Activated CD8-positive, alpha-beta memory T cell treated with anti-CD3 and anti-CD28 coated beads, Interleukin-2, amount 50 U/mL, for 48 hours (primary cell): ENCODE results near the gene NLRX1.
A peak's percentile ranks its signal among the peaks of the same experiment; 100 is the strongest.
"Not testable (repeated sequence)": the region's sequence is repeated elsewhere in the genome, so short reads cannot be mapped to it uniquely, and the experiment has no call there.

Experiments
- DNase-seq: peaks from one replicate; pipeline ENCODE4 v3.0.0-alpha.2; 2020

NLRX1 gene, protein sequence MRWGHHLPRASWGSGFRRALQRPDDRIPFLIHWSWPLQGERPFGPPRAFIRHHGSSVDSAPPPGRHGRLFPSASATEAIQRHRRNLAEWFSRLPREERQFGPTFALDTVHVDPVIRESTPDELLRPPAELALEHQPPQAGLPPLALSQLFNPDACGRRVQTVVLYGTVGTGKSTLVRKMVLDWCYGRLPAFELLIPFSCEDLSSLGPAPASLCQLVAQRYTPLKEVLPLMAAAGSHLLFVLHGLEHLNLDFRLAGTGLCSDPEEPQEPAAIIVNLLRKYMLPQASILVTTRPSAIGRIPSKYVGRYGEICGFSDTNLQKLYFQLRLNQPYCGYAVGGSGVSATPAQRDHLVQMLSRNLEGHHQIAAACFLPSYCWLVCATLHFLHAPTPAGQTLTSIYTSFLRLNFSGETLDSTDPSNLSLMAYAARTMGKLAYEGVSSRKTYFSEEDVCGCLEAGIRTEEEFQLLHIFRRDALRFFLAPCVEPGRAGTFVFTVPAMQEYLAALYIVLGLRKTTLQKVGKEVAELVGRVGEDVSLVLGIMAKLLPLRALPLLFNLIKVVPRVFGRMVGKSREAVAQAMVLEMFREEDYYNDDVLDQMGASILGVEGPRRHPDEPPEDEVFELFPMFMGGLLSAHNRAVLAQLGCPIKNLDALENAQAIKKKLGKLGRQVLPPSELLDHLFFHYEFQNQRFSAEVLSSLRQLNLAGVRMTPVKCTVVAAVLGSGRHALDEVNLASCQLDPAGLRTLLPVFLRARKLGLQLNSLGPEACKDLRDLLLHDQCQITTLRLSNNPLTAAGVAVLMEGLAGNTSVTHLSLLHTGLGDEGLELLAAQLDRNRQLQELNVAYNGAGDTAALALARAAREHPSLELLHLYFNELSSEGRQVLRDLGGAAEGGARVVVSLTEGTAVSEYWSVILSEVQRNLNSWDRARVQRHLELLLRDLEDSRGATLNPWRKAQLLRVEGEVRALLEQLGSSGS

DNA sequence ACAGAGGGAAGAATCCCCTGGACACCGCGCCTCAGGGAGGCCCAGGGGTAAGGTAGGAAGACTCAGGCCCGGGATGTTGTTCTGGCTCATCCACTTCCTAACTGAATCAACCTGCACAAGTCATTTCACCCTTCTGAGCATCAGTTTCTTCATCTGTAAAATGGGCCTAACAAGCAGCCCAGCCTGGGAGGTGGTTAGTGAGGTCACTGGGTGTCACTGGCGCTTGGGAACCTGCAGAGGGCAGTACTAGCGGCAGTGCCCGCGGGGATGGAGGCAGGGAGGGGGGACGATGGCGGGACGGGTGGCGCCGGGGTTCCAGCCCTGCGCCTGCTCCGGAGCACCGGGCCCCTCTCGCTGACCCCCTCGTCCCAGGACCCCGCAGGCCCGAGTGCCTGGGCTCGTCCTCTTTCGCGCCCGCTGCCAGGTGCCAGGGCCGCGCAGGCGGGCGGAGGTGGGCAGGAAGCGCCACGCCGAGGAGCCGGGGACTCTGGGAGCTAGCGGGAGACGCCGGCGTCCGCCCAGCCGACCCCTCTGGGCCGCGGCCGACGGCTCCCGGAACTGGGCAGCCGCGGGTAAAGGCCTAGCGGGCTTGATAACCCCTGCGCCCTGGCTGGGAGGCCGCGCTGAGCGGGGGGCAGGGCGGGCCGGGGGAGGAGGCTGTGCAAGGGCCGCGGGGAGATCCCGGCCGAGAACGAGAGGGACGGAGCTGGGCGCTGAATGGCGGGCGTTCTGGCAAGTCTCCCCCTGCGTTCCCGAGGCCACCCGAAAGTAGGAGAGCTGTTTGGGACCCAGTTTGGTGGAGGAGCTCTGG lies at the start of gene NLRX1:
Gene NLRX1, plus strand, starts transcription at position 255 of the 811 bp plus-strand sequence. CDS start 2,679 bp downstream, outside the sequence.
- peak; percentile 90 for DNase-seq

DNA sequence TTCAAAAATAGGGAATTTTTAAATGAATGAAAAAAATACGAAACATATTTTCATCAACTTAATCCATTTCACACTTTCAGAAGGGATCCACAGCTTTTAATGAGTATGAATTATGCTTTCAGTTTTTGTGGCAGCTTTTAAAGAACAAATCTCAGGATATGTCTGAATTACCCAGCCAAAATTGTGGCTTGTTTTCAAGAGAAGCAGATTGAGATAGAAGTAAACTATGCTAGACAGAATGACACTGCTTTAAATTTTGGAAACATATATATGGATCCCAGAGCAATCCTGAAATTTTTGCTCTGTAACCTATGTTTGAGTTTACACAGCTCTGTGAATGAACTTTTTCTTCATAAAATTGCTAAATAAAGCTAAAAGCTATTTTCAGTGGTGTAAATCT lies 49.6 kb upstream of the NLRX1 start:
- DNase-seq = no peak

DNA sequence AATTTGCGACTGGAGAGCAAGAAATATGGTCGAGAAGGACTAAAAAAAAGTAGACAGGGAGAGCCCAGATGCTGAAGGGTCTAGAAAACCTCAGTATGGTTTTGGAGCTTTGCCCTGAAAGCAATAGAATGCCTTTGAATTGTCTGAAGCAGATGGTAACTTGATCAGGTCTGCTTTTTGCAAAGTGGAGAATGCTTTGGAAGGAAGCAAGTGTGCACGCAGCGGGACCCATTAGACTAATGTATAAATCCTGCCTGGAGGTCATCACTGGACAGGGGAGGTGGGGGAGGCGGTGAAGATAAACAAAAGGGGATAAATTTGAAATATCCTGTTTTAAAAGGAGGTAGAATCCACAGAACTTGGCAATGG lies 47.9 kb upstream of the NLRX1 start:
- no peak for DNase-seq

DNA sequence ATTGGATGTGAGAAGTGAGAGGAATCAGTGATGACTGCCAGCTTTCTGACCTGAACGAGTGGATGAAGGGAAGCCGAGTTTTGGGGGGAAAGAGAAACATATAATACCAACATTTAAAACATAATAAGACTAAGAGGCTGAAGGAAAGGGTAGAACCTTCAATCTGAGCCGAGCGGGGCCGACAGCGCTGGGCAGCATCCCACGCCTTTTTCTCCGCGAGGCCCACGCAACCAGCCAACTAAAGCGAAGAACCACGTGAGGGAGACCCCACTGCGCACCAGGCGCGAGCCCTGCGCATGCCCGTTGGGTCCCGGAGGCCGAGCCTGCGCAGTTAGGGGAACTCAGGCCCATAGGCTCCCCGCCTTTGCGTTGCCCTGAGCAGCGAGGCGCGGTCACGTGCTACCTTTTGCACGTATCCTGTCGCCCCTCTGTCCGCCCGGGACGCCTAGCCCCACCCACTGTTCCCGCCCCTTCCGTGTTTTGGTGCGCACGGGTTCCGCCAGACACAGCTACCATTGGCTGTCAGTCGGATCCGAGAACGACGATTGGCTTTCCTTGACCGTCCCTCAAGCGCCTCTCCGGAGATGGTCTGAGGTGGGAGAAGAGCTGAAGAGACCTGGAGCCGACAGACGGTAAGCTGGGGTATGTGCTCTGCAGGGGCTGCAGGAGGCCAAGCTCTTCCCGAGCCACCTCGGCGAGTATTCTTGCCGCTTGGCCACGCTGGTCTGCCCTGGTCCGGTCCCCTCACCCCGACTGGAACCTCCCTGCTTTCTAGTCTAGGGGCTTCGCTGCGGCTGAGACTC lies 47.3 kb upstream of the NLRX1 start, which contains the start of gene HINFP:
Gene HINFP, plus strand, starts transcription at position 573 of the 803 bp plus-strand sequence. CDS start 5,365 bp downstream, outside the sequence.
- peak; percentile 99 for DNase-seq

DNA sequence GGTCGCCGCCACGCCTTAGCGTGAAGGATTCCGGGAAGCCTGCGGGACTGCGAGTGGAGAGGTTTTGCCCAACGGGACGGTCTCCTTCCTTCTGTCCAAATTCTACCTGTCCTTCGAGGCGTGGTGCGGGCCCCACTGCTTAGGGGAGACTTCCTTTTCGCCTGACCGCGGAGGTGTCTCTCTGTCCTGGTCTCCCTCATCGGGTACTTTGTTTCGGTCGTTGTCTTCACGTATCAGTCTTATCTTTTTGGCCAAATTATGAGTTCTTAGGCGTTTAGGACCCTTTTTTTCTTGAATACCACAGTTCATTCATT lies 46.8 kb upstream of the NLRX1 start:
- no peak for DNase-seq

DNA sequence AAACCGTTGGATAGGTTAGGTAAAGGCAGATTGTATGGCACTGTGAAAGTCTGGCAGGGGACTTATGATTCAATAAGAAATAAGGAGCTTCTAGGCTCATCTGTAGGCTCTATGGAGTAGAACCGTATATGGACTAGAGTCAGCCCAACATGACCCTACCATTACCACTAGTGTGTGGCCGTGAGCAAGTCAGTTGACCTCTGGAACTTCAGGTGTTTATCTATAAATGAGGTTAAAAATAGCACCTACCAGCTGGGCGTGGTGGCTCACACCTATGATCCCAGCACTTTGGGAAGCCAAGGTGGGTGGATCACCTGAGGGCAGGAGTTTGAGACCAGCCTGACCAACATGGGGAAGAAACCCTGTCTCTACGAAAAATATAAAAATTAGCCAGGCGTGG lies 42.7 kb upstream of the NLRX1 start:
- DNase-seq = no peak

DNA sequence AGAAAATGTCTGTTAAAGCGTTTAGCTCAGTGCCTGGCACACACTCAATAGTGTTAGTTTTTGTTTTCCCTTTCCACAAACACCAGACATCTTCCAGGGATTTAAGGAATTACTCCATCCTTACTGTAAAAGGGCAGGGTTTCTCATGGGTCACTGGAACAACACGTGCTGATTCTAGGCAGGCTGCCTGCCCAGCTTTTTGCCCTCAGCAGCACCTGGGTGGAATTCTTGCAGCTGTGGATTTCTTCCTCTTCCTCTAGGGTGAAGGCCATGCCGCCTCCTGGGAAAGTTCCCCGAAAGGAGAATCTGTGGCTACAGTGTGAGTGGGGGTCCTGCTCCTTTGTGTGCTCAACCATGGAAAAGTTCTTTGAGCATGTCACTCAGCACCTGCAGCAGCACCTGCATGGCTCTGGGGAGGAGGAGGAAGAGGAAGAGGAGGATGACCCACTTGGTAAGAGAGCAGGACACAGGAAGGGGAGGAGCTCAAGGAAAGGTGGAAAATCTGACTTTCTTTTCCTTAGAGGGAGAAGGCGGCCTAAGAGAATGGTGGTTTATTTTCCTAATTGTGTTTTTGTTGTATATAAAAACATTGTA lies 41.8 kb upstream of the NLRX1 start:
- DNase-seq = no peak

DNA sequence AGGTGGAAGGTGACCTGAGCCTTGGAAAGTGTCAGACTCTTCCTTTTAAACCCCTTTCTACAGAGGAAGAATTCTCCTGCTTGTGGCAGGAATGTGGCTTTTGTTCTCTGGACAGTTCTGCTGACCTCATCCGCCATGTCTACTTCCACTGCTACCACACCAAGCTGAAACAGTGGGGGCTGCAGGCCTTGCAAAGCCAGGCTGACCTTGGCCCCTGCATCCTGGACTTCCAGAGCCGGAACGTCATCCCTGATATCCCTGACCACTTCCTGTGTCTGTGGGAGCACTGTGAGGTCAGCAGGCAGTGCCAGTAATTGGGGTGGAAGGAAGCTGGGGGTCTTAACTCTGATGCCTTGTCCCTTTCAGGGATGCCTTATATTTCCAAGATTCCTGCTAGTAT lies 37.9 kb upstream of the NLRX1 start:
- DNase-seq = no peak

DNA sequence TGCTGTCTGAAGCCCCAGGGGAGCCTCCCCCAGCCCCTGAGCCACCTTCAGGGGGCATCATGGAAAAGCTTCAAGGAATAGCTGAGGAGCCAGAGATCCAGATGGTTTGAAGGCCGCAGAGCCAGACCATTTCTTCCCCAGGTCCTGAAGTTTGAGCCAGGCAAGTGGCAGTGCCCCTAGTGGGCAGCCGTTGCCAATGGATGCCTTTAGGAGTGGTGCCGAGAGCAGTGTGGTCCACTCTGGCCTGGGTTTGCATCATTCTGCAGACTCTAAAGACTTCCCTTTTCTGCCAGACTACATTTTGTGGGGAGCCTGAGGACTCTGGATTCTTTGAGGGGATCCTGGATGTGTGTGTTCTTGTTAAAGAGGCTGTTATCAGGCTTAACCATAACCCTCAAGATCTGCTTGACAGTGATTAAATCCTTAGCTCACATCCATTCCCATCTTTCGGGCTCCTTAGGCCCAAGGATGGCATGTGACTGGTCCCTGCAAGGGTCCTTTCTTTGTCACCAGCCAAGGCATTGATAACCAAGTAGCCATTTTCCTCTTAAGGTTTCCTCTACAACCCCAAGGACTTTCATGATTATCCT lies 34.0 kb upstream of the NLRX1 start:
- DNase-seq = no peak

DNA sequence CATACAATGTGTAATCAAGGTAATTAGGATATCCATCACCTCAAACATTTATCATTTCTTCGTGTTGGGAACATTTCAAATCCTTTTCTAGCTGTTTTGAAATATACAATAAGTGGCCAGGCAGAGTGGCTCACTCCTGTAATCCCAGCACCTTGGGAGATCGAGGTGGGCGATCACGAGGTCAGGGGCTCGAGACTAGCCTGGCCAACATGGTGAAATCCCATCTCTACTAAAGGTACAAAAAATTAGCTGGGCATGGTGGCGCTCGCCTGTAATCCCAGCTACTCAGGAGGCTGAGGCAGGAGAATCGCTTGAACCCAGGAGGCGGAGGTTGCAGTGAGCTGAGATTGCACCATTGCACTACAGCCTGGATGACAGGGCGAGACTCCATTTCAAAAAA lies 29.2 kb upstream of the NLRX1 start:
- not testable (repeated sequence) for DNase-seq

DNA sequence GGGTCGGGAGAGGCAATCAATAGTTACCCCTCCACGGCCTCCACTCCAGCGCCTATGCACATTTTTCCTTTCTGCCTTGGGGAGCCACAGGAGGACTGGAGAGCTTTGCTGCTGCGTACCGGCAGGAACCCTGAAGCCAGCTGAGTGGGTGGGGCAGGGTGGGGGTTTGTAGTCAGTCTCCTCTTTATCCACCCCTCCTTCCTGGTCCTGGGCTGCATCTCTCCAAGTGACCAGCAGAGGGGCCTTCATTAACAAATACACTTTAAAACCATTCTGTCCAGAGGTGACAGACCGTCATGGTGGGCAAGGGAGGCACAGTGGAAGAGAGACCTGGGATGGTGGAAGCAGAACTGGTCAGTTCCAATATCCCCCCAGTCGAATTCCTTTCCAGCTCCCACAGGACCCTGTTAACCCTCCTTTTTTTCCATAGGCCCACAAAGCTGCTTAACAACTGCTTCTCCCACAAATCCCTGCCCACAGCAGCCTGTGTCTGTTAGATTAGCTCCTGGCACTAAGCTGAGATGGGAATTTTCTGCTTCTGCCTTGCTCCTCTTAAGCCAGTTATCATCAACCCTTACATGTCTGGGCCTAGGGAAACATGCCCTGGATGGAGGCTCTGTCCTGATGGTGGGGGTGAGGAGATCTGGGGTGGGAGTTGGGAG lies 23.6 kb upstream of the NLRX1 start:
- DNase-seq = no peak

DNA sequence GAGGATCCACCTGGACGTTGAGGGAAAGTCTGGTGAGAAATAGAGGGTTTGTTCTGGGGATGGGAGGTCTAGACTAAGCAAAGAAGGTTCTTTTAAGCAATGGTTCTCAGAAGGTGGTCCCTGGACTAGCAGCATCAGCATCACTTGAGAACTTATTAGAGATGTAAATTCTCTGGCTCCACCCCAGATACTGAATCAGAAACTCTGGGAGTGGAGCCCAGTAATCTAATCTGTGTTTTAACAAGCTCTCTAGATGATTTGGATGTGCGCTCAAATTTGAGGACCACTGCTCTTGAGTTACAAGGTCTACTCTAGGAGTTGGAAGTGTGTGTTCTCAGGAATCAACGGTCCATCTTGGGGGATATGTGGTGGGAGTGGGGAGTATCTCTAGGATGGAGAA lies 23.0 kb upstream of the NLRX1 start:
- DNase-seq = no peak

DNA sequence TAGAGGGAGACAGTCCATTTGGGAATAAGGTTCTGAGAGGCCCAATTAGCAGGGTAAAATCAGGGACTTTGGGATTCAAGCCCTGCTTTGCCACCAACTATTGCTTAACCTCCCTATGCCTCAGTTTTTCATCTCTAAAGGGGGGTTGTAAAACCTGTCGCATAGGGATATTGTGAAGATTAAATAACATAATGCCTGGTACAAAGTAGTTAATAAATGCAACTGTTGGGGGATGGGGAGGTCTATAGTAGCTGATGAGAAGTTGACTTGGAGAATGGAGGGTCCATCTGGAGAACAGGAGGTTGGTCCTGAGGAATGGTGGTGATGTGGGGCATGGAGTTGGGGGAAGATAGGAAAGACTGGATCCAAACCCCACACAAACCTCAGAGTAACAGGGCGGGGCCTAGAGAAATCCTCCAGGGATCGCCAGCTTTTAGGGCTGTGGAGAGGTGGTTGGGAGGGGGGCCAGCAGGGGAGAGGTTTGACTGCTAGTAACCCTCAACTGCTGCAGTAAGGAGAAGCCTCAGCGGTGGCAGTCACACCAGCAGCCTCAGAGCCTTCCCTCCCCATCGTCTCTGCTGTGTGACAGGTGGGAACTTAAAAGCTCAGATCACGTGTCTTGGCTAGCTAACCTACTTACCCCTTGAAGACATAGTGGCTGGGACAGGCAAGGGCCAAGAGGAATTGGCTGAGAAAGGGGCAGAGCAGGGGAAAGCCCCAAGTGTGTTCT lies 20.8 kb upstream of the NLRX1 start:
- DNase-seq = no peak

DNA sequence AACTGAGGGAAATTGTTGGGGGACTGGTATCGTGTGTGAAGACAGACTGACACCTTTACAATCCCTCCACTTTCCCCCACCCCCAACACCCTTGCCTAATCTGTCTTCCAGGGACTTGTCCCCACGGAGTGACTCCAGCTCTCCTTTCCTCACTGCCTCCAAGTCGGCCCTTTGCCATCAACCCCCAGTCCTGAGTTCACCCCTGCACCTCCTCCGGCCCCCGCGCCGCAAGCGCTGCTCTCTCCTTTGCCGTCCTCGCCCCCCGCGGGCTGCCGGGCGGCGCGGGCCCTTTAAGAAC lies 19.9 kb upstream of the NLRX1 start:
- no peak for DNase-seq

DNA sequence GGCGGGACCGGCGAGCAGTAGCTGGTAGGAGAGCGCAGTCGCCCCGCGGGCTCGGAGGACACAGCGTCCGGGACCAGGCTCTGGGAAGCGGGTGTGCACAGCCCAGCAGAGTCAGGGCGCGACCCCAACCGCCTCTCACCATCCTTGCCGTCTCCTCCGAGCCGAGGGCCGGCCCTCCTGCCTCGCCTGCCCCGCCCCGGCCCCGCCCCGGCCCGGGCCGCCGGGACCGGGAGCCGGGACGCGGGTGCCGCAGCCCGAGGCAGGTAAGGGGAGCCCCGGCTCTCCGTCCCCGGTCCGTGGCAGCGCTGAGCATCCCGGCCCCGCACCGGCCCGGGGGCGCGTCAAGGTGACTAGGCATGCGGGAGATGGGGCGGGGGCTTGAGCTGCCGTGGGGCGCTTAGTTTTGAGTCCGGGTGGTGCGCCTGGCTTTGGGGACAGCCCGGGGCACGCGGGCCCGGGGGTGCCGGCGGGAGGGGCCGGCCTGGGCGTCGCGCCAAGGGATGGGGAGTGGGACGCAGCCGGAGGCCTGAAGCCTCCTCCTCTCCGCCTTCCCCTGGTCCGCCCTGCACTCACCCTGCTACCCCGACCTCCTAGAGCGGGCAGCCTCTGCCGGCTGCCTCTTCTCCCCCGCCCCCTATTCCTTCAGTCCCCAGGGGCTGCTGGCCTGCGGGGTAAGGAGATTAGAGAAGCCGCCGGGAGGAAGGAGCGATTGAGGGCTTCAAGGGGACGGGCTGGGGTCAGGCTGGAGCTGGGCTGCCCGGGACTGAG lies 19.3 kb upstream of the NLRX1 start, which contains the start of gene ABCG4:
Gene ABCG4, plus strand, starts transcription at position 35 of the 768 bp plus-strand sequence. CDS start 914 bp downstream, outside the sequence.
- DNase-seq = peak; percentile 69

DNA sequence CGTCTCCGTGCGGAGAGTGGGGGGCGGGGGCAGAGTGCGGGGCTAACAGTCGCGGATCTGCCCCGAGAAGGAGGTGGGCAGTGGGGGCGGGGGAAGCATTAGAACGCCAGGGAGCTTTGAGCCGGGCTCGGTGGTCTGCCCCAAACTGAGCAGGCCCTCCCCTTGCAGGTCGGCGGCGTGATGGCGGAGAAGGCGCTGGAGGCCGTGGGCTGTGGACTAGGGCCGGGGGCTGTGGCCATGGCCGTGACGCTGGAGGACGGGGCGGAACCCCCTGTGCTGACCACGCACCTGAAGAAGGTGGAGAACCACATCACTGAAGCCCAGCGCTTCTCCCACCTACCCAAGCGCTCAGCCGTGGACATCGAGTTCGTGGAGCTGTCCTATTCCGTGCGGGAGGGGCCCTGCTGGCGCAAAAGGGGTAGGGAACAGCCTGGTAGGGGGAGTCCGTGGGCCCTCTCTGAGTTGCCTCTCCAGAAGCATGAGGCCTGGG lies 18.7 kb upstream of the NLRX1 start:
- no peak for DNase-seq

DNA sequence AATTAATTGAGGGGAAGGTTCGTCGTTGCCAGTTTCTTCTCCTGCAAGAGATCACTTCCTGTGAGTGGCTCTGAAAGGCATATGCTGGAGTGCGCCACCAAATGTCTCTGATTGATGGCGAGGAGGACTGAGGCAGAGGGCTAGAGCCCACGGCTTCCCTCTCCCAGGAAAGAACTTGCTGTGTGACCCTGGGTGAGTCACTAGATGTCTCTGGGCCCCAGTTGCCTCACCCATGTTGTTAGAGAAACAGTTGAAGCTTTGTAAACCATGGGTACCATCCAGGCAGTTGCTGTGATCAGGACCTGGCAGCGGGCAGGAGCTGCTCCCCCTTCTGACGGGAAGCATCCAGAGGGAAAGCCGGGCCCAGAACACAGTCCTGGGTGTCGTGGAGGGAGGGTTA lies 16.5 kb upstream of the NLRX1 start:
- DNase-seq = no peak

DNA sequence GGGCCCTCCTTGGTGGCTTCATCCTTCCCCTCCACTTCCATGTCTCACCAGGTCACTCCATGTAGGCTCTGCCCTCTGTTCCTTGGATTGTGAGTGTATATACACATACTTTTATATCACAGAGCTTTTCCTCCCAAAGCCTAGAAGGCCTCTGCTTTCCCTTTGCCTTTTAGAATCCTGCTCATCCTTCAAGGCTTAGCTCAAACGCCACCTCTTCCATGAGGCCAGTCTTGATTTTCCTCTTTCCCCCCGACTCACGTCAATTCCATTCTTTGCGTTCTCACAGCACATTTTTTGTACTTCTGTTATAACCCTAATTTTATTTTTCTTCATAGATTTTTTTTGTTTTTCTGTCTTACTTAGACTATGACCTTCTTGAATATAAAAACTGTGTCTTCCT lies 15.9 kb upstream of the NLRX1 start:
- no peak for DNase-seq
